WTC11 (cell line): ENCODE data around the gene WDR18. TPM values are rescaled to one million over a fixed set of nuclear protein-coding genes. Genes with fewer than 3 reads are reported as not detected.

ENCODE experiments used
- AR ChIP-seq: fragments of 250-450 bp; sonication (Bioruptor Pico); IDR thresholded peaks from 2 replicates; pipeline ENCODE4 v1.9.0; 2021; ENCODE audit warnings: mild to moderate bottlenecking
- CREB1 ChIP-seq: sonication (generic); formaldehyde crosslinking; IDR thresholded peaks from 2 replicates; pipeline ENCODE4 v1.8.0; 2023; ENCODE audit warnings: mild to moderate bottlenecking, missing genetic modification reagents
- CTCF ChIP-seq: fragments of 200-600 bp; IDR thresholded peaks from 2 replicates; pipeline ENCODE4 v1.8.0; 2022; ENCODE audit warnings: antibody characterized with exemption
- E2F1 ChIP-seq: sonication (generic); formaldehyde crosslinking; IDR thresholded peaks from 2 replicates; pipeline ENCODE4 v1.8.0; 2022; ENCODE audit warnings: mild to moderate bottlenecking, missing genetic modification reagents
- ELF4 ChIP-seq: sonication (generic); formaldehyde crosslinking; IDR thresholded peaks from 2 replicates; pipeline ENCODE4 v1.8.1; 2022; ENCODE audit warnings: low read depth, mild to moderate bottlenecking, moderate library complexity, missing genetic modification reagents
- ERG ChIP-seq: fragments of 250-450 bp; sonication (Bioruptor Pico); IDR thresholded peaks from 2 replicates; pipeline ENCODE4 v1.8.0; 2021; ENCODE audit warnings: mild to moderate bottlenecking
- PRDM15 ChIP-seq: sonication (generic); formaldehyde crosslinking; IDR thresholded peaks from 2 replicates; pipeline ENCODE4 v1.8.0; 2022; ENCODE audit warnings: missing genetic modification reagents
- PREB ChIP-seq: sonication (generic); formaldehyde crosslinking; IDR thresholded peaks from 2 replicates; pipeline ENCODE4 v1.8.1; 2022; ENCODE audit warnings: mild to moderate bottlenecking, missing genetic modification reagents, moderate library complexity, borderline replicate concordance
- PRRX2 ChIP-seq: fragments of 250-450 bp; sonication (Bioruptor Pico); IDR thresholded peaks from 2 replicates; pipeline ENCODE4 v1.8.0; 2021; ENCODE audit warnings: mild to moderate bottlenecking
- ZNF232 ChIP-seq: sonication (generic); formaldehyde crosslinking; IDR thresholded peaks from 2 replicates; pipeline ENCODE4 v1.8.0; 2022; ENCODE audit warnings: mild to moderate bottlenecking, missing genetic modification reagents
- ZNF423 ChIP-seq: fragments of 250-450 bp; sonication (Bioruptor Pico); IDR thresholded peaks from 2 replicates; pipeline ENCODE4 v2.1.2; 2022; ENCODE audit warnings: mild to moderate bottlenecking, moderate library complexity
- ZSCAN18 ChIP-seq: fragments of 250-450 bp; sonication (Bioruptor Pico); IDR thresholded peaks from 2 replicates; pipeline ENCODE4 v2.1.2; 2022; ENCODE audit warnings: mild to moderate bottlenecking, moderate library complexity
- total RNA-seq: library from RNA; stranded (reverse); gene quantifications from 3 replicates; pipeline ENCODE4 v1.2.3, GENCODE V29; 2021

The WDR18 gene
- total RNA-seq, 1 experiment from 2014 or later: 140 TPM

- TF ChIP-seq PRDM15 (CRISPR knock-in tag) (peak; percentile 31; the same call in 1 of the 2 replicates), PRRX2 (CRISPR knock-in tag) (no peak), ERG (no peak), AR (CRISPR knock-in tag) (no peak), PREB (CRISPR knock-in tag) (no peak), E2F1 (no peak), ZNF232 (no peak), ZNF423 (CRISPR knock-in tag) (peak; percentile 81), ELF4 (CRISPR knock-in tag) (no peak), ZSCAN18 (CRISPR knock-in tag) (no peak), CREB1 (CRISPR knock-in tag) (no peak), CTCF (no peak)
Observed at GRCh38 chr19:1025960-1026782, 42.0 kb downstream of the WDR18 start, which contains the start of gene CNN2 (continued).
